Measurements from ENCODE around the gene CACNG1.

GRCh38 chr17:67032985-67033384 is 11.4 kb upstream of the CACNG1 start:
- no peak for TF ChIP-seq POLR2A (IDR thresholded peaks at IDR 0.05; ENCODE audit: low read length)
- TF ChIP-seq GATA1 (IDR thresholded peaks at IDR 0.05; ENCODE audit: low read depth, low read length): no peak

Data from erythroblast (primary cell).